ENCODE data around the gene TK2.

DNA sequence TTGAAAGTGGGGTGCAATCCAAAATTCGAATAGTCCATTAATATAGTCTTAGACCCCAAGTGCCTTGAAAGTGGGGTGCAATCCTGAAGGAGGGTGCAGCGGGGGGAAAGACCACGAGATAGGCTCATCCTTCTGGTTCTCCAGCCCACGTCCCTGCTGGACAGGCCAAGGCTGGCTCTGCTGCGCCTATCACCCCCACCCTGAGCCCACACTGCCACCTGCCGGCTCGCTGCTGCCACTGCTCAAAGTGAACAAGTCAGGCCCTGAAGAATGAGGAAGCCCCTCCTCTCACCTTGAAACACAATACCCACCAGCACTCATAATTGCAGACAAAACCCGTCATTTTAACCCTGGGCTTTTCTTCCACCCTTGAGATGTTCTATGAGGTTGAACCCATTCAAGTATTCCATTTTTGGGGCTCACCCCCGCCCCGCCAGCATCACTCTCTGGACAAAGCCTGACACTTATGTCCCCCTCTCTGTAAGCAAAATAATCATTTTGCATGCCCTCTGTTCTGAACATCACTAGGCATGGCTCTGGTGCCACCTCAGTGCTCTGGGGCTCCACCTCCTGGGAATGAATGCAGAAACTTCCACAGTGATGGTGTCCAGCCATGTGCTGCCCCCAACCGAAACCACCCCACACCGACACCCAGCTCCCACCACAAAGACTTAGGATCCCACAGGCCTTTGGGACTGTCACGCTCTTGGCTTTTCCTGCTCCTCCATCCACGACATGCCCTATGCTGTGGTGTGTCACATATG, 66.1 kb downstream of the TK2 start:
- TF ChIP-seq MAFG (tag; conservative IDR thresholded peaks at IDR 0.05) (no peak), NFXL1 (CRISPR knock-in tag; IDR thresholded peaks at IDR 0.05) (no peak), POLR2B (IDR thresholded peaks at IDR 0.05; ENCODE audit: low read depth, partially characterized antibody) (no peak), GATAD2A (IDR thresholded peaks at IDR 0.05) (no peak), JUN (IDR thresholded peaks at IDR 0.05; ENCODE audit: borderline replicate concordance, low read depth, low read length) (no peak), JUN (CRISPR knock-in tag; IDR thresholded peaks at IDR 0.05; ENCODE audit: borderline replicate concordance) (no peak), ZNF146 (CRISPR knock-in tag; IDR thresholded peaks at IDR 0.05; ENCODE audit: unreplicated experiment) (no peak), MTA2 (IDR thresholded peaks at IDR 0.05; ENCODE audit: low read depth) (no peak)
- TF ChIP-seq, protein P1, sequence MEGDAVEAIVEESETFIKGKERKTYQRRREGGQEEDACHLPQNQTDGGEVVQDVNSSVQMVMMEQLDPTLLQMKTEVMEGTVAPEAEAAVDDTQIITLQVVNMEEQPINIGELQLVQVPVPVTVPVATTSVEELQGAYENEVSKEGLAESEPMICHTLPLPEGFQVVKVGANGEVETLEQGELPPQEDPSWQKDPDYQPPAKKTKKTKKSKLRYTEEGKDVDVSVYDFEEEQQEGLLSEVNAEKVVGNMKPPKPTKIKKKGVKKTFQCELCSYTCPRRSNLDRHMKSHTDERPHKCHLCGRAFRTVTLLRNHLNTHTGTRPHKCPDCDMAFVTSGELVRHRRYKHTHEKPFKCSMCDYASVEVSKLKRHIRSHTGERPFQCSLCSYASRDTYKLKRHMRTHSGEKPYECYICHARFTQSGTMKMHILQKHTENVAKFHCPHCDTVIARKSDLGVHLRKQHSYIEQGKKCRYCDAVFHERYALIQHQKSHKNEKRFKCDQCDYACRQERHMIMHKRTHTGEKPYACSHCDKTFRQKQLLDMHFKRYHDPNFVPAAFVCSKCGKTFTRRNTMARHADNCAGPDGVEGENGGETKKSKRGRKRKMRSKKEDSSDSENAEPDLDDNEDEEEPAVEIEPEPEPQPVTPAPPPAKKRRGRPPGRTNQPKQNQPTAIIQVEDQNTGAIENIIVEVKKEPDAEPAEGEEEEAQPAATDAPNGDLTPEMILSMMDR (IDR thresholded peaks at IDR 0.05 in 2 of 3, conservative IDR thresholded peaks at IDR 0.05 in 1 of 3; ENCODE audit: insufficient read depth in 2 of 3, low read depth in 1 of 3, low read length in 3 of 3) = peak; percentile 96 to 98 (median 96)
- TF ChIP-seq, protein P2, sequence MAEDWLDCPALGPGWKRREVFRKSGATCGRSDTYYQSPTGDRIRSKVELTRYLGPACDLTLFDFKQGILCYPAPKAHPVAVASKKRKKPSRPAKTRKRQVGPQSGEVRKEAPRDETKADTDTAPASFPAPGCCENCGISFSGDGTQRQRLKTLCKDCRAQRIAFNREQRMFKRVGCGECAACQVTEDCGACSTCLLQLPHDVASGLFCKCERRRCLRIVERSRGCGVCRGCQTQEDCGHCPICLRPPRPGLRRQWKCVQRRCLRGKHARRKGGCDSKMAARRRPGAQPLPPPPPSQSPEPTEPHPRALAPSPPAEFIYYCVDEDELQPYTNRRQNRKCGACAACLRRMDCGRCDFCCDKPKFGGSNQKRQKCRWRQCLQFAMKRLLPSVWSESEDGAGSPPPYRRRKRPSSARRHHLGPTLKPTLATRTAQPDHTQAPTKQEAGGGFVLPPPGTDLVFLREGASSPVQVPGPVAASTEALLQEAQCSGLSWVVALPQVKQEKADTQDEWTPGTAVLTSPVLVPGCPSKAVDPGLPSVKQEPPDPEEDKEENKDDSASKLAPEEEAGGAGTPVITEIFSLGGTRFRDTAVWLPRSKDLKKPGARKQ (CRISPR knock-in tag; IDR thresholded peaks at IDR 0.05) = no peak
- TF ChIP-seq, protein P3, sequence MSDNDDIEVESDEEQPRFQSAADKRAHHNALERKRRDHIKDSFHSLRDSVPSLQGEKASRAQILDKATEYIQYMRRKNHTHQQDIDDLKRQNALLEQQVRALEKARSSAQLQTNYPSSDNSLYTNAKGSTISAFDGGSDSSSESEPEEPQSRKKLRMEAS (CRISPR knock-in tag; IDR thresholded peaks at IDR 0.05) = no peak
